ENCODE results near the gene FOXB2.
"Not testable (repeated sequence)": the region's sequence is repeated elsewhere in the genome, so short reads cannot be mapped to it uniquely, and the experiment has no call there.

FOXB2 gene

GRCh38 chr9:77019236-77019925, at the start of gene FOXB2:
FOXB2 (plus strand) TSS chr9:77019655; CDS start chr9:77019655, 0 bp downstream.
- DNase-seq (ENCODE audit: low read depth in 2 of 2) = no peak

- no peak for DNase-seq (ENCODE audit: low read depth in 2 of 2)
These were observed 49.7 kb upstream of the FOXB2 start for GRCh38 chr9:76969716-76970115.

- DNase-seq (ENCODE audit: low read depth in 2 of 2) = not testable (repeated sequence)
These were observed 40.6 kb upstream of the FOXB2 start for GRCh38 chr9:76978831-76979230.

- DNase-seq (ENCODE audit: low read depth in 2 of 2) = no peak
These were observed 38.9 kb upstream of the FOXB2 start for GRCh38 chr9:76980566-76980965.

GRCh38 chr9:76984486-76984885, 35.0 kb upstream of the FOXB2 start:
- no peak for DNase-seq (ENCODE audit: low read depth in 2 of 2)

GRCh38 chr9:76985581-76985980, 33.9 kb upstream of the FOXB2 start:
- DNase-seq (ENCODE audit: low read depth in 2 of 2) = no peak

- DNase-seq (ENCODE audit: low read depth in 2 of 2) = no peak
These were observed 31.8 kb upstream of the FOXB2 start for GRCh38 chr9:76987594-76988200.

GRCh38 chr9:76988941-76989340, 30.5 kb upstream of the FOXB2 start:
- no peak for DNase-seq (ENCODE audit: low read depth in 2 of 2)

- DNase-seq (ENCODE audit: low read depth in 2 of 2) = no peak
These were observed 30.0 kb upstream of the FOXB2 start for GRCh38 chr9:76989501-76989900.

- no peak for DNase-seq (ENCODE audit: low read depth in 2 of 2)
These were observed 22.8 kb upstream of the FOXB2 start for GRCh38 chr9:76996700-76997099.

- DNase-seq (ENCODE audit: low read depth in 2 of 2) = no peak
These were observed 20.2 kb upstream of the FOXB2 start for GRCh38 chr9:76999261-76999660.

- no peak for DNase-seq (ENCODE audit: low read depth in 2 of 2)
These were observed 19.1 kb upstream of the FOXB2 start for GRCh38 chr9:77000330-77000729.

GRCh38 chr9:77003366-77003765, 16.1 kb upstream of the FOXB2 start:
- no peak for DNase-seq (ENCODE audit: low read depth in 2 of 2)

- no peak for DNase-seq (ENCODE audit: low read depth in 2 of 2)
These were observed 14.2 kb upstream of the FOXB2 start for GRCh38 chr9:77005216-77005615.

GRCh38 chr9:77010527-77010926, 8.9 kb upstream of the FOXB2 start:
- DNase-seq (ENCODE audit: low read depth in 2 of 2) = no peak

- DNase-seq (ENCODE audit: low read depth in 2 of 2) = peak; percentile 56 to 78
These were observed 7.3 kb upstream of the FOXB2 start for GRCh38 chr9:77011973-77012821.

GRCh38 chr9:77013206-77013931, 6.1 kb upstream of the FOXB2 start:
- DNase-seq (ENCODE audit: low read depth in 2 of 2) = no peak

GRCh38 chr9:77013932-77014596, 5.4 kb upstream of the FOXB2 start:
- no peak for DNase-seq (ENCODE audit: low read depth in 2 of 2)

GRCh38 chr9:77014597-77015263, 4.7 kb upstream of the FOXB2 start:
- no peak for DNase-seq (ENCODE audit: low read depth in 2 of 2)

GRCh38 chr9:77015327-77016048, 4.0 kb upstream of the FOXB2 start:
- DNase-seq (ENCODE audit: low read depth in 2 of 2) = no peak
